HG02798 (cell line): ENCODE measurements around the gene OCA2.

Experiments used
- ATAC-seq: cut with Tn5 transposase; IDR thresholded peaks from one replicate; pipeline ENCODE4 v1.9.1; 2021; ENCODE audit warnings: mild to moderate bottlenecking; ENCODE audit not compliant: unreplicated experiment, poor library complexity

OCA2 gene

DNA sequence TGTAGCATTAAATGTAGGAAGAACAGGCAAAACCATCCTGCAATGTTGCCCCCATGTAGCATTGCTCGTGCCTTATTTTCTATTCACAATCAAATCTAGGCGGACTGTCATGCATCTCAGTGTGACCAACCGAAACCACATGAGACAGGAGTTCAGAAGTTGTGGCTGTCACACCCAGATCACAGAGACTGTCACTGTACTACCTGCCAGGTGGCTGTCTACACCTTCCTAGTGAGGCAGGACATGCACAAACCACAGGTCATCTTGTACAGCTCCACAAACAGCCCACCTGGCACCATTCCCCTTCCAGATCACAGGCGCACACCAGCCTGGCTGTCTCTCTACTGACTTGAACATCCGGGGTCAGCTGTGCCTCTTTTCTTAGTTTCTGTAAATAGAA is 392.8 kb downstream of the OCA2 start:
- ATAC-seq, result no peak

DNA sequence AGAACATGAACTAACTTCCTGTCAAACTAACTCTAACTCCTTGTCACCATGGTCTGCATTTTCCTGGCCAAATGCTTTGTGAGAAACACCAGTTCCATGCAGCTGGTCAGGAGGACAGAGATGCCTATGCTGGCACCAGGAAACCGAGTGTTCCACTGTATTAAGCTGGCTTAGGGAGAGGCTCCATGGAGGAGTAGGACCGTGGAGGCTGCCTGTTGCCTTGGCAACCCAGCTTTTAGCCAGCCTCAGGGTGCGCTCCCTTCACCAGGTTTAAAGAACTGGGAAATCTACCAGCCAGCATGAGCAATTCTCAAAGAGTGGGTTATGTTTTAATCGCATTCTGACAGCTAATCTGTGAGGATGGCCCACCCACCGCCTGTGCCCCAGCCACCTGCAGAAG is 394.1 kb downstream of the OCA2 start:
- no peak for ATAC-seq
